ENCODE measurements around the gene CKAP5. TPM values are rescaled to one million over a fixed set of nuclear protein-coding genes. Genes with fewer than 3 reads are reported as not detected.

The CKAP5 gene
- total and polyA plus RNA-seq, 2 experiments from 2014 or later = 67.9 to 120 TPM

DNA sequence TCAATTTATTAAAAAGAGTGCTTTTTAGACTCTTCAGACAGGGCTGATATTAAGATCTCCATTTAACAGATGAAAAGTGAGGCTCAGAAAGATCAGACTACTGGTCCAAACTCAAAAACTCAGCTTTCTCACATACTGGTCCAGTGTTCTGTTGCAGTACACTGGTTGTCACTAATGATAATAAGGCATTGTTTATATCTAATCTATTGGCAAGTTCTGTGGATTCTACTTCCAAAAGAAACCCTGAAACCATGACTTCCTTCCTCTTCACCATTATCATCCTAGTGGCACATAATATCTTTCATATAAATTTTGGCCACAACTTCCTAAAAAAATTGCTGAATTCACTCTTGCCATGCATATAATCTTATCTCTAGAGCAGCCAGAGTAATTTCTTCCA is 90.1 kb downstream of the CKAP5 start:
- Histone ChIP-seq H3K36me3 (ENCODE audit: insufficient read depth) (peaks cover 76% of the 10 kb centered on the region), H2AFZ (no peak overlapping the region), H3K4me2 (no peak overlapping the region), H4K20me1 (replicated peaks; ENCODE audit: insufficient read depth) (peaks cover 16% of the 10 kb centered on the region), H3K79me2 (replicated peaks; ENCODE audit: insufficient read depth) (no peaks in the 10 kb centered on the region), H3F3A (replicated peaks; ENCODE audit: low read depth) (peaks cover 7% of the 10 kb centered on the region; the same call in 1 of the 2 replicates), H3K27ac (ENCODE audit: low read depth) (no peak overlapping the region), H3K27me3 (ENCODE audit: insufficient read depth) (no peaks in the 10 kb centered on the region), H3K4me3 (no peak overlapping the region), H3K9me2 (ENCODE audit: insufficient read depth) (no peaks in the 10 kb centered on the region), H3K4me1 (ENCODE audit: insufficient read depth) (no peaks in the 10 kb centered on the region)
- Mint-ChIP-seq H3K9me3 (no peaks in the 10 kb centered on the region), H3K4me1 (no peaks in the 10 kb centered on the region), H3K27me3 (ENCODE audit: insufficient read depth, low read depth, poor library complexity) (no peaks in the 10 kb centered on the region), H3K4me3 (no peak overlapping the region), H3K27ac (no peak overlapping the region), H3K36me3 (ENCODE audit: low read depth) (peaks cover 88% of the 10 kb centered on the region)
- DNase-seq (ENCODE audit: low spot score) (no peak), ATAC-seq (no peak)
- TF ChIP-seq STAT1 (IDR thresholded peaks at IDR 0.05; ENCODE audit: unreplicated experiment) (no peak), POLR2AphosphoS5 (IDR thresholded peaks at IDR 0.05; ENCODE audit: low read depth) (no peak)
- TF ChIP-seq, protein P1, sequence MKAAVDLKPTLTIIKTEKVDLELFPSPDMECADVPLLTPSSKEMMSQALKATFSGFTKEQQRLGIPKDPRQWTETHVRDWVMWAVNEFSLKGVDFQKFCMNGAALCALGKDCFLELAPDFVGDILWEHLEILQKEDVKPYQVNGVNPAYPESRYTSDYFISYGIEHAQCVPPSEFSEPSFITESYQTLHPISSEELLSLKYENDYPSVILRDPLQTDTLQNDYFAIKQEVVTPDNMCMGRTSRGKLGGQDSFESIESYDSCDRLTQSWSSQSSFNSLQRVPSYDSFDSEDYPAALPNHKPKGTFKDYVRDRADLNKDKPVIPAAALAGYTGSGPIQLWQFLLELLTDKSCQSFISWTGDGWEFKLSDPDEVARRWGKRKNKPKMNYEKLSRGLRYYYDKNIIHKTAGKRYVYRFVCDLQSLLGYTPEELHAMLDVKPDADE (IDR thresholded peaks at IDR 0.05) = no peak
- TF ChIP-seq, protein P2, sequence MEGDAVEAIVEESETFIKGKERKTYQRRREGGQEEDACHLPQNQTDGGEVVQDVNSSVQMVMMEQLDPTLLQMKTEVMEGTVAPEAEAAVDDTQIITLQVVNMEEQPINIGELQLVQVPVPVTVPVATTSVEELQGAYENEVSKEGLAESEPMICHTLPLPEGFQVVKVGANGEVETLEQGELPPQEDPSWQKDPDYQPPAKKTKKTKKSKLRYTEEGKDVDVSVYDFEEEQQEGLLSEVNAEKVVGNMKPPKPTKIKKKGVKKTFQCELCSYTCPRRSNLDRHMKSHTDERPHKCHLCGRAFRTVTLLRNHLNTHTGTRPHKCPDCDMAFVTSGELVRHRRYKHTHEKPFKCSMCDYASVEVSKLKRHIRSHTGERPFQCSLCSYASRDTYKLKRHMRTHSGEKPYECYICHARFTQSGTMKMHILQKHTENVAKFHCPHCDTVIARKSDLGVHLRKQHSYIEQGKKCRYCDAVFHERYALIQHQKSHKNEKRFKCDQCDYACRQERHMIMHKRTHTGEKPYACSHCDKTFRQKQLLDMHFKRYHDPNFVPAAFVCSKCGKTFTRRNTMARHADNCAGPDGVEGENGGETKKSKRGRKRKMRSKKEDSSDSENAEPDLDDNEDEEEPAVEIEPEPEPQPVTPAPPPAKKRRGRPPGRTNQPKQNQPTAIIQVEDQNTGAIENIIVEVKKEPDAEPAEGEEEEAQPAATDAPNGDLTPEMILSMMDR (conservative IDR thresholded peaks at IDR 0.05; ENCODE audit: low read depth in 2 of 2) = no peak

DNA sequence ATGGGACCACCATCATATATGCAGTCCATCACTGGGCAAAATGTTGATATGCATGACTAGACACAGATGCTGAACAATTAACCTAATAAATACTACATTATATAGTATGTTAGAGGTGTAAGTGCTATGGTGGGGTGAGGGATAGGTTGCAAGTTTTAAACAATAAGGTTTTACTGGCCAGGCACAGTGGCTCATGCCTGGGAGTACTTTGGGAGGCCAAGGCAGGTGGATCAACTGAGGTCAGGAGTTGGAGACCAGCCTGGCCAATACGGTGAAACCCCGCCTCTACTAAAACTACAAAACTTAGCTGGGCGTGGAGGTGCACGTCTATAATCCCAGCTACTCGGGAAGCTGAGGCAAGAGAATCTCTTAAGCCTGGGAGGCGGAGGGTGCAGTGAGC is 98.9 kb downstream of the CKAP5 start:
- DNase-seq (ENCODE audit: low spot score) = no peak
- H3K27me3 ChIP-seq (ENCODE audit: insufficient read depth) = no peaks in the 10 kb centered on the region
- H3K36me3 ChIP-seq (ENCODE audit: insufficient read depth) = peaks cover 81% of the 10 kb centered on the region
- Mint-ChIP-seq H3K27ac (no peak overlapping the region), H3K27me3 (ENCODE audit: insufficient read depth, low read depth, poor library complexity) (no peaks in the 10 kb centered on the region), H3K36me3 (ENCODE audit: low read depth) (peaks cover 83% of the 10 kb centered on the region), H3K4me3 (no peak overlapping the region), H3K4me1 (no peaks in the 10 kb centered on the region), H3K9me3 (no peaks in the 10 kb centered on the region)
- H3F3A ChIP-seq (replicated peaks; ENCODE audit: low read depth) = no peaks in the 10 kb centered on the region; the same call in 1 of the 2 replicates
- no peak overlapping the region for H3K4me2 ChIP-seq
- H3K27ac ChIP-seq (ENCODE audit: low read depth) = no peak overlapping the region
- H3K4me3 ChIP-seq = no peak overlapping the region
- H4K20me1 ChIP-seq (replicated peaks; ENCODE audit: insufficient read depth) = peaks cover 3% of the 10 kb centered on the region; the same call in 1 of the 2 replicates
- no peaks in the 10 kb centered on the region for H3K79me2 ChIP-seq (replicated peaks; ENCODE audit: insufficient read depth)
- no peak overlapping the region for H2AFZ ChIP-seq
- ATAC-seq = no peak
- no peaks in the 10 kb centered on the region for H3K9me2 ChIP-seq (ENCODE audit: insufficient read depth)
- no peaks in the 10 kb centered on the region for H3K4me1 ChIP-seq (ENCODE audit: insufficient read depth)
- no peak for TF ChIP-seq CREB1 (CRISPR knock-in tag; IDR thresholded peaks at IDR 0.05; ENCODE audit: low read depth)
- TF ChIP-seq EZH2 (IDR thresholded peaks at IDR 0.05; ENCODE audit: low read depth, unreplicated experiment) = no peak
- TF ChIP-seq, protein P1 (IDR thresholded peaks at IDR 0.05) = no peak
- TF ChIP-seq JUNB (IDR thresholded peaks at IDR 0.05; ENCODE audit: unreplicated experiment) = no peak
- TF ChIP-seq, protein P2 (conservative IDR thresholded peaks at IDR 0.05; ENCODE audit: low read depth in 2 of 2) = no peak
- no peak for TF ChIP-seq EZH2phosphoT487 (IDR thresholded peaks at IDR 0.05; ENCODE audit: unreplicated experiment)
- TF ChIP-seq STAT1 (IDR thresholded peaks at IDR 0.05; ENCODE audit: unreplicated experiment) = no peak
- TF ChIP-seq, protein P3, sequence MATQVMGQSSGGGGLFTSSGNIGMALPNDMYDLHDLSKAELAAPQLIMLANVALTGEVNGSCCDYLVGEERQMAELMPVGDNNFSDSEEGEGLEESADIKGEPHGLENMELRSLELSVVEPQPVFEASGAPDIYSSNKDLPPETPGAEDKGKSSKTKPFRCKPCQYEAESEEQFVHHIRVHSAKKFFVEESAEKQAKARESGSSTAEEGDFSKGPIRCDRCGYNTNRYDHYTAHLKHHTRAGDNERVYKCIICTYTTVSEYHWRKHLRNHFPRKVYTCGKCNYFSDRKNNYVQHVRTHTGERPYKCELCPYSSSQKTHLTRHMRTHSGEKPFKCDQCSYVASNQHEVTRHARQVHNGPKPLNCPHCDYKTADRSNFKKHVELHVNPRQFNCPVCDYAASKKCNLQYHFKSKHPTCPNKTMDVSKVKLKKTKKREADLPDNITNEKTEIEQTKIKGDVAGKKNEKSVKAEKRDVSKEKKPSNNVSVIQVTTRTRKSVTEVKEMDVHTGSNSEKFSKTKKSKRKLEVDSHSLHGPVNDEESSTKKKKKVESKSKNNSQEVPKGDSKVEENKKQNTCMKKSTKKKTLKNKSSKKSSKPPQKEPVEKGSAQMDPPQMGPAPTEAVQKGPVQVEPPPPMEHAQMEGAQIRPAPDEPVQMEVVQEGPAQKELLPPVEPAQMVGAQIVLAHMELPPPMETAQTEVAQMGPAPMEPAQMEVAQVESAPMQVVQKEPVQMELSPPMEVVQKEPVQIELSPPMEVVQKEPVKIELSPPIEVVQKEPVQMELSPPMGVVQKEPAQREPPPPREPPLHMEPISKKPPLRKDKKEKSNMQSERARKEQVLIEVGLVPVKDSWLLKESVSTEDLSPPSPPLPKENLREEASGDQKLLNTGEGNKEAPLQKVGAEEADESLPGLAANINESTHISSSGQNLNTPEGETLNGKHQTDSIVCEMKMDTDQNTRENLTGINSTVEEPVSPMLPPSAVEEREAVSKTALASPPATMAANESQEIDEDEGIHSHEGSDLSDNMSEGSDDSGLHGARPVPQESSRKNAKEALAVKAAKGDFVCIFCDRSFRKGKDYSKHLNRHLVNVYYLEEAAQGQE (IDR thresholded peaks at IDR 0.05; ENCODE audit: unreplicated experiment) = no peak

Data from GM23338 (cell line).